Stimulated activated CD4-positive, alpha-beta T cell treated with anti-CD3 and anti-CD28 coated beads, TNF-alpha, amount 100 ng/mL, for 1 hour (primary cell): ENCODE results near the gene SGCD.

Source experiments
- DNase-seq, 3 donors: peaks; one replicate each; pipeline ENCODE4 v3.0.0-alpha.2; 2020; ENCODE audit warnings: low read depth in 3 of 3, low spot score in 1 of 3

The SGCD gene

DNA sequence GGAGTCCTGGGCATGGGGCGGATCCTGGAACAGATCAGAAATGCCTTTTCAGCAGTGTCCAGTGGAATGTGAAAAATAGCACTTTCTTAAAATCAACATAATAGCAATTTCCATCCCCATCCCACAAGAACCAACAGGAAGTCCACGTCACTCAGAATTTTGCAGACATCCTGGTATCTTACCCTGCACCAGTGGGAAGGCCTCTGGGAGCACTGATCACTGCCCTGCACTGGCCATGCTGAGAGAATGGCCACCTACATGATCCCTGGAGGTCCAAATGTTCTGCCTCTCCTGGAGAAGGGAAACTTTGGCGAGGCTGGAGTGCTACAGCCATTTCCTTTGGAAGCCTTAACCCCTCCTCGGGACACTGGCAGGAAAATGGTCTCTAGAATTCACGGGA lies 173.8 kb downstream of the SGCD start:
- no peak for DNase-seq

DNA sequence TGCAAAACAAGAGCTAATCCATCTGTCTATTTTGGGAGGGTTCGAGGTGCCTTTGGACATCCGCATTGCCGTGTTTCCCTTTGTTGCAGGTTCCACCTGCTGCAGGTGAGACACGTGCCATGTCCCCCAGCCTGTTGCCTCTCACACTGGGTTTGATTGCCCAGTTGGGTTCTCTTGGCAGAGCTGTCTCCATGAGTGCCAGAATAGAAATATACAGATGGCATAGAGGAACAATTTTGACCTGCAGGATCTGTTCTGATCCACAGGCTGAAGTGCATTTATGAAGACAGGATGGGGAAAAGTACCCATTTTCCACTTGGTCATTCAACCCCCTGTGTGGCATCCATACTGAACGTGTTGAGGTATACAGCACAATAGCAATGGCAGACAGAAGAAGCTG lies 178.1 kb downstream of the SGCD start:
- no peak for DNase-seq

DNA sequence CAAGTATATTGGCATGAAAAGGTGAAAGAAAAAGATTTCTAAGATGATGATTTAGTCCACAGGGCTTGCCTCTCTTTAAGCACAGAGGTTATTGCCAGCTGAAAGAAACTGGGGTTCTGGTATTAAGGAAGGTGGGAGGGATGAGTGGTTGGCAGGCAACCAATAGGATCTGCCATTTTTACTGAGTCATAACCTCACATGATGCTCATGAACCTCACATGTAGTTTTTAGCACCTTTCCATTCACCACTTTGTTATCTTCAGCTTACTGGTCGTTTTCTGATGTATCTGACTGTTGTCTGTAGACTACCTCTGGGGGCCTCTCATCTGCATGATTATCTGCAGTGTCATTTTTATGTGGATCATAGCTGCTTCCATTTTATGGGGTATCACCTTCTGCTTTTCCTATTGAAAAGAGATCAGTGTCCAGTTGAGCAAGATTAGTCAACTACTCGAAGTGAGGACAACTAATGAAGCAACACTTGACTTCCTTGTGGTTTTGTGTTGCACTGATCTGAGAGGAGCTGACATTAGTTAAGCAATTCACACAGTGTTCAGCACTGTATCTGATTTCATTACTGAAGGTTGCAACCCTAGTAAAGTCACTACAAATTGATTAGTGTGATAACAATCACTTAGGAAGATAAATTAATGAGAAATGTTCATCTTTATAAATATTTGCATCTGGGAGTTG lies 186.3 kb downstream of the SGCD start:
- DNase-seq, result no peak

DNA sequence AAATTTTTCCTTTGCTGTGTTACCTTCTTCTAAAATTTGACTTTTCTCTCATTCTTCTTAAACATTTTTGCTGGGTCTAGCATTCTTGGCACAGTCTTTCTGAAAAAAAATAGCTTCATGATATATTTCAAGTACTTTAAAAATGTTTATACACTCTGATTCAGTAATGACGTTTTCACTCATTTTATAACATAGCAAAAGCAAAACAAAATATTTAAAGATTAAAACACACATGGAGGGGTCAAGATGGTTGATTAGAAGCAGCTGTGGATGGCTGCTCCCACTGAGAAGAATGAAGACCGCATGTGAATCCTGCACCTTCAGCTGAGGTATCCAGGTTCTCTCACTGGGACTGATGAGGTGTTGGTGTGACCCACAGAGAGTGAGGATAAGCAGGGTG lies 188.2 kb downstream of the SGCD start:
- no peak for DNase-seq

DNA sequence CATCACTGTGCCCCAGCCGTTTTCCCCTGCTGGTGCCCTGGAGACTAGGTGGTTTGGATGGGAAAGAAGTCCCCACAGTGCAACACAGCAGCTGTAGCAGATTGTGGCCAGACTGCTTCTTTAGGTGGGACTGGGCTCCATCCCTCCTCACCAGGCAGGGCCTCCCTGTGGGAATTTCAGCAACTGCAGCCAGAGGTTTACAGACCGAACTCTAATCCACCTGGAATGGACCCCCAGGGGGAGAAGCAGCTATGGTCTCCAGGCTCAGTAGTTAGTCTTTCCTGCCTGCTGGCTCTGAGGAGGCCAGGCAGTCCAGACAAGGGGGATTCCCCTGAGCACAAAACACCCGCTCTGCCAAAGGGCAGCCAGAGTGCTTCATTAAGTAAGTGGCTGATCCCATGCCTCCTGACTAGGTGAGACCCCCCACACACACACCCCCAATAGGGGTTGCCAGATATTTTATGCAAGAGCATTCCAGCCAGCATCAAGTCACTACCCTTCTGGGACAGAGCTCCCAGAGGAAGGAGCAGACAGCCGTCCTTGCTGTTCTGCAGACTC lies 188.9 kb downstream of the SGCD start:
- DNase-seq, result no peak

DNA sequence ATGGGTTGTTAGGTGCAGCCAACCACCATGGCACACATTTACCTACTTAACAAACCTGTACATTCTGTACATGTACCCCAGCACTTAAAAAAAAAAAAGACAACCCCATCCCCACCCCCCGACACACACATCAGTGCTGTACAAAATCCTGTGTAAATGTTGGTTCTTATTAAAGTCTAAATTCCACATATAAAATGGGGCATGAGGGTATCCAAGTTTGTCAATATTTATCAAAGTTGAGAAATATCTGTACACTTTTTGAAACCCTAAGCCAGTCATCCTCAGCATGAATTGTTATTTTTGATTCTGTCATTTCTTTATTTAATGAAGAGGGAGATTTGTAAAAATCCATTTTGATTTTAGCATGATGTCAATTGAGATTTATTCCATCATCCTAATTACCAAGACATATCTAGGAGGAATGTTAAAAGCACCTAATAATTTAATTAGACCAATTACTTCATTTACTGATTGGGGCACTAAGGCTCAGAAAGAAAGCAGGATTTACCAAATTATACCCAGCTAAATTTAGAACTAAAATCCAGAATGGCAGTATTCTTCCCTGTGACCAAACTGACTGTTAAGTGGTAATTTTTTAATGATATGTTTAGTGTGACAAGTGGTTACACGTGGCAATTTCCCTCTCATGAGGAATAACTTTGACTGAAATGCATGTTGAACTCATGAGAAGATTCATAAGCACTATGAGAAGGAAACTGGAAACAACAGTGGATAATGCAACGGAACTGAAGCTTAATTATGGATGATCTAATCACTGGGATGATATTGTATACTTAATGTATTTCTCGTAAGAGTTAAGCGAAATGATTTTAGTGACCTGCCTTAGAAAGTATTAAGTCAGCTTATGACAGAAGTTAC lies 195.9 kb downstream of the SGCD start:
- no peak for DNase-seq

DNA sequence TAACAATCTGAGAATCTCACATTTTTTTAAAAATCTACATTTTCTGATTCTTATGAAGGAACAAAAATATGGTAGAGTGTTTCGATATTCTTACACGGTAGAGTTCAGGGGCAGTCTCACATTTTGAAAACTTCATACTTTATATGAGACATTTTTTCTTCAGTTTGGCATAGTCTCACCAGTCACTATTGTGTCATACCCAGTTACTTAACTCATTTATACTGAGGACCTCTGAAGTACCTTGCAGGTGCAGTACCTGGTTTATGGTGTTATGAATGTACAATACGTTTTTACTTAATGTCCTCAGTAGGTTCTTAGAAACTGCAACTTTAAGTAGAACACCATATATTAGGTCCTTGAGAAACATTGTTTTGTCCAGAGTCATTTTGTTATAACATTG lies 196.6 kb downstream of the SGCD start:
- DNase-seq, result no peak

DNA sequence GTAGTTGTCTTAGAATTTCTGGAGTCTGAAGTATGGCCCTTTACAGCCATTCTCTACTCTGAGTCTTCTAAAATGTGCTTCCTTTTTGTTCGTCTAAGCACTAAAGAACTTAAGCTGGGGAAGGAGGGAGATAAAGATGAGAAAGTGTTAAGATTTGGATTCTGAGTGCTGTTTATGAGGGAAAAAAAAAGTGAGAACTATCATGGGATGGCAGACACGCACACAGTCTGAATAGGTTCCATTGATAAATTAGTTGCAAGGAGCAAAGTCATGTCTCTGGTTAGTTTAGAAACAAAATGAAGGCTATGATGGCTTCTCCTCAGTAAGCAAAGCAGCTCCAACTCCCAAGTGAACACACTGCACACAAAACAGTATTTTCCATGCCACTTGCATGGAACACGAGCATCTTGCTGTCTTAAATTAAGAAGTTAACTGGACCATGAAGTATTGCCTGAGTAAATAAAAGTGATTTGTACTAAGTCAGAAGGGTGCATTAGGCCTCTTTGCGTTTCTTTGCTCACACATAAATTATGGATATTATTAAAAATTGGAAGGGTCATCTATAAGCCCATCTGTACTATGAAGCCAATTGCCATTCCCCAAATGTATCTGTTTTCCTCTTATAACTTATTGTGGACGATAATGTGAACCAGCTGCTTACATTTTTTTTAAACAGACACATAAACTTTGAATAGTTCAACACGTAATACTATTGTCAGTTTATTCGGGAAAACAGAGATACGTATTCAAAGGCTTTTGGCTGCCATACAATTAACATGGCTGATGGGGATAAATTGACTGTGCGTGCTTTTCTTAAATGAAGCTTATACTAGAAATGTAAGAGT lies 199.3 kb downstream of the SGCD start:
- no peak for DNase-seq

DNA sequence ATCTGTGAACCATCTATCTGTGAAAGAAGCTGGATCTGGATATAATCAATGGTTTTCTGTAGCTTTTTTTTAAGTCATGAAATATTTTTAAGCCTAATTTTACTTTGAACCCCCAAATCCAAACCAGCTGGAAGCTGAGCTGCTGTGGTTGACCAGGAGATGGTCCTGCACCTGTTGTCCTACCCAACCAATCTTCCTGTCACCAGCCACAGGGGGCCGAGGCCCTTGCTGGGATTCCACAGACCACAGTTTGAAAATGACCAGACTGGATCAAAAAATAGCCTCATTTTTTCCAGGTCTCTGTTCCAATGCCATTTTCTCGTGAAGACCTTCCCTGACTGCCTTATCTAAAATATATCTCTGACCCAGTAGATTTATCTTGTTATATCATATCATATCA lies 200.6 kb downstream of the SGCD start:
- DNase-seq, result no peak

DNA sequence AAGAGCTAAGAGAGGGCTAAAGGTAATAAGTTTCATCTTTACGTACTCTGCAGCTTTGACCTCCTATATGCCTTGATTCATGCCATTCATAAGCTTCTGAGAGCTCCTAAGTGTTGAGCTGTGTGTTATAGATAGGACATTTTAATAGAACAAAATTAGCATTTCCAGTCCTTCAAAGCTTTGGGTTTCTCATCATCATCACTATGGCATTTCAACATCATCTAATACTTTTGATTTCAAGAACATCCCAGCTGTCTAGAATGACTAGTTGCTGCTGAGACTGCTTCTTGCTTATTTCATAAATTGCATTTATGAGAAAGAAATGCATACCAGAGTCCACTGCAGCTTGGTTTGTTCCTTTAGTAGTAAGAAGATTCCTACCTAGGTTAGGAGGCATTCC lies 201.7 kb downstream of the SGCD start:
- DNase-seq, result no peak

DNA sequence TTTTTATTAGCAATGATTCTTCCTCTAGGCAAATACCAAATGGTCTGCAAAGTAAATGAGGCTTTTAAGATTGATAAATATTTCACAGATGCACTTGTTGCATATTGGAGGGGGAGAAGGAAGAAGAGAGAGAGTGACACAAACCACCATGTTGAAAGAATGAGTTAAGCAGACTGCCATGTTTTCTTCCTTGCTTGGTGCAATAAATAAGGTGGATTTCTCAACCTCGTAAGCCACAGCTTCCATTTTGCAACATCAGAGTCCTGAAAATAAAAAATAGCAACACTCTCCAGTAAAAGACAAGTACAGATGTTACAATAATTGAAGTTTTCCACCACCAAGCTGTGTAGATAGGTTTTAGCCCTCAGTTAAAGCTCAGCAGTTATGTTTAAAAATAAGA lies 202.9 kb downstream of the SGCD start:
- no peak for DNase-seq

DNA sequence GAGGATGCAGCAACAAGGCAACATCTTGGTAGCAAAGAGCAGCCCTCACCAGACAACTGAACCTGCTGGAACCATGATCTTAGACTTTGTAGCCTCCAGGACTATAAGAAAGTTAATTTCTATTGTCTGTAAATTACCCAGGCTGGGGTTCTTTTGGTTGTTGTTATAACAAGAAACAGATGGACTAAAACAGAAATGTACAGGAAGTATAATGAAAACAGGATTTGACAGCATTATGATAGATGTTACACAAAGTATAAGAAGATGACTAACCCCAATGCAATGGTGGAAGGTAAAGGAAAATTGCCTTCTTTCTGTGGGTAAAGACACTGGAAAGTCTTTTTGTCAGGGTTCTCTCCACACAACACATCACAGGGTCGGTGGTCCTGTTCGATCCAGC lies 204.2 kb downstream of the SGCD start:
- DNase-seq, result no peak

DNA sequence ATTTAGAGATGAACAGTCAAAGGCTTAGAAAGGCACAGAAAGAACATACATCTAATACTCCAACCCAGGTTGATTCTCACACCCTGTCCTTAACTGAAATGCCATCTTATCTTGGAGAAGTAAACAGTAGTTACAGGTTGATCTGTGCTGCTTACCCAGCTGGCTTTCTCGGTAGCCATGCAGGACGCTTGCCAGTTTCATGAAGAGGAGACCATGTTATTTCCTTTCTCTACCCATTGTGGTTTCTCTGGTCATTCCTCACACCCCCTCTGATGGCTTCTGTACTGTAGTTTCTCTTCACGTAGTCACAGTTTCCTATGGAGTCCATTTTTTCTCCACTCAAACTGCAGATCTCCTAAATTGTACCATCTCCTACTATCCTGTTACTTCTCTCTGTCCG lies 206.0 kb downstream of the SGCD start:
- no peak for DNase-seq

DNA sequence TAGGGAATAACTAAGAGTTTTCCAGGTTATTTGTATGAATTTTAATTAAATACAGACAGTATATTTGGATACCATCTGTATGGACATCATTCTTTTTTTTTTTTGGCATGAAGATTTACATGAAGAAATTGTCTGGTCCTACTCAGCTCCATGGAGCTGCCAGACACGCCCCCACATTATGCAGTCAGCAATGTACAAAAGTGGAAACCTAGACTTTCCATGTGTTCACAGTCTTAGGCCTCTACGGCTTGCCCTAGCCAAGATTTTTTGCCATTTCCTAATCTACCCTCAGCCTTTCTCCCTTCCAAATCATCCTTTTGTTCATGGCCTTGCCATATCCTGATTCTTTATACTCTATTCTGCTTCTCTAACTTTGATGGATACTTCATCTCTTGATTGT lies 207.1 kb downstream of the SGCD start:
- no peak for DNase-seq

DNA sequence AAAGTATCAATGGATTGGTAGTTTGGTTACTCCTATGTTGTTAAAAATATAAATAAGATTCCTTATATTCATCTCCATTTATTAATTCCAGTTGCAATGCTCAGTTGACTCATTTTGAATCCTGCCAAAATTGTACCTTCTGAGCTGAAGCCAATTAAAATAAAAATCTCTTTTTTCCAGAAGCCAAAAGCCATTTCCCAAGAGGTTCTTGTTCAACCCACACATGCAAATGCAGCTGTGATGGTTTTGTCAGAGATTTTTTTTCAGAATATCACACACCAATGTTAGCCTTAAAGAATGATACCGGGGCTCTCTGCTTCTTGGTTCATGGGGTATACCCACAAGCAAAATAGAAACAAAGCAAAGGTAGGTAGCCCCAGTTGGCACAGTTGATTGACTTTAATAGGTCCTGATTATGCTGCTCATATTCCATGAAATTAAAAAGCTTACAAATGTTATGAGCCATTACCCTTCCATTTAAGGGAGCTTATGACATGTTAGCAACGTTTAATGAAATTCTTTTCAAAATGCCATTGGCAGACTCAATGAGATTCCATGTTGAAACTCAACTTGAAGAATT lies 208.0 kb downstream of the SGCD start:
- DNase-seq, result no peak

DNA sequence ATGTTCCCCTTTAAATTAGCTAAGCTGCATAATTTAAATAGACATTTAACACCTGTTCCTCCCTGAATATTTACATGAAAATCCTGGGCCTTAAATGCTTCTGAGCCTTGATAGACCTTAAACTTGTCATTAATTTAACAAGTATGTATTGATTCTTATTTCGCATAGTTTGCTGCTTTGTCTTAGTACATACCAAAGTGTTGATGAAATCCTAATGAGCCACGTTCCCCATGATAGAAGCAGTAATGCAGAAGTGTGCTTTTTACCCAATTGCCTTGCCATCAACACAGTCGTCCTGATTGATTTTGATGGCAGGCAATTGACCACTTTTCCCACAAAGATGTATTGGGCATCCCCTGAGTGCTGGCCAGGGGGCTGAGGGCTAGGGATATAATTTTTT lies 213.5 kb downstream of the SGCD start:
- no peak for DNase-seq

DNA sequence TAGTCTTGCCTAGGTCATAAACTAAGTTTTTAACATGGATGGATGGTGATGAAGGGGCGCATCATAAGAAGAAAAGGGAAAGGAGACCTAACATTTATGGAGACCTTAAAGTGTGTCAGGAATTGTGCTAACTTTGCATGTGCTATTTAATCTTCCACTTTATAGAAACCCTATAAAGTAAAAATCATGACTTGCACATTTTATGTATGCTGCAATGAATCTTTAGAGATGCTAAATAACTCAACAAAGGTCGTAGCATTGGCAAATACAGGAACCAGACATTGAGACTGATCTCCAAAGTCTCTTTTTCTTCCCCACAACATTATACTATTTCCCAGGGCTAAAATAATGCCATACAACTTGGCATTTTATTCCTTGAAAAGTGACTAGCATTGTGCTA lies 214.6 kb downstream of the SGCD start:
- DNase-seq, result no peak

DNA sequence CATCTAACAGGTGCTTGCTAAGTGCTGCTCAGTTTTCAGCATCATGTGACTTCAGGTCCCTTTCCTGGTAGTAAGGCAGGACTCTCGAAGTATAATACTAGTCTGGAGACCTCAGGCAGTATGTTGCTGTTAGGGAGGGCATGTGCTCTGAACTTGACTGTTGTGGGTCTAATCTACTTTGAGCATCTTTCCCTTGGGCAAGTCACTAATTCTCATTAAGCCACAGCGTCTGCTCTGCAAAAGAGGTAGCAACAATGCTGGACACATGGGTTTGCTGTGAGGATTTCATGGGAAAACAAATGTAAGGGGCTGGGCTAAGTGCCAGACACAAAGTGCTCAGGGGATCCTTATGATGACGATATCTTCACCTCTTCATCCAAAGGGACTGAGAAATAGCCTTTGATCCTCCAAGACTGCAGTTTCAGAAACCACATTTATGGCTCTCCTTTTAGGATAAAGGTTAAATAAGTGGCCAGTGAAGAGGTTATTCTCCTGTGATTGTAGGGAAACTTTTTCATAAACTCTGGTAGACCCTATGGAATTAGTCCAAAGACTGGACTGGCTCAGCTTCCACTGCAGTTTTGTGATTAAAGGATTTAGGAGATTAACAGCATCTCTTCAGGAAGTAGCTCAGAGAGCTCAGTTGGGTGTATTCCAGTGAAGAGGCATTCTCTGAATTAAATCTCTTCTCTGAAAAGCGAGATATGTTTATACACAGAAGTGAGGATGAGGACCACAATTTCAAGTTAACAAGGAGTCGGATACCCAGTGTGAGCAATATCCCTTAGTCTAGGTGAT lies 216.6 kb downstream of the SGCD start:
- no peak for DNase-seq

DNA sequence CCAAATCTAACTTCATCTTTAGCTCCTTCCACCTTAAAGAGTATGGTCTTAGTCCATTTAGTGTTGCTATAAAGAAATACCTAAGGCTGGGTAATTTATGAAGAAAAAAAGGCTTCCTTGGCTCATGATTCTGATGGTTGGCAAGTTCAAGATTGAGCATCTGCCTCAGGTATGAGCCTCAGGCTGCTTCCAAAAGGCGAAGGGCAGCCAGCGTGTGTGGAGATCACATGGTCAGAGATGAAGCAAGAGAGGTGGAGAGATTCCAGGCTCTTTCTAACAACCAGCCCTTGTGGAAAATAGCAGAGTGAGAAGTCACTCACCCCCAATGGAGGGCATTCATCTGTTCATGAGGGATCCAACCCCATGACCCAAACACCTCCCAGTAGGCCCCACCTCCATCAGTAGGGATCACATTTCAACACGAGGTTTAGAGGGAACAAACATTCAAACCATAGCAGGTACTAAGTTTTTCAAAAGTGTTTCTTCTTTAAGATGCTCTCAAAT lies 225.9 kb downstream of the SGCD start:
- DNase-seq, result no peak
